ENCODE data around the gene RFLNA. TPM values are rescaled to one million over a fixed set of nuclear protein-coding genes. Genes with fewer than 3 reads are reported as not detected.

Gene RFLNA
- total RNA-seq, 2 donors from 2014 or later: 22.4 to 44.8 TPM

DNA sequence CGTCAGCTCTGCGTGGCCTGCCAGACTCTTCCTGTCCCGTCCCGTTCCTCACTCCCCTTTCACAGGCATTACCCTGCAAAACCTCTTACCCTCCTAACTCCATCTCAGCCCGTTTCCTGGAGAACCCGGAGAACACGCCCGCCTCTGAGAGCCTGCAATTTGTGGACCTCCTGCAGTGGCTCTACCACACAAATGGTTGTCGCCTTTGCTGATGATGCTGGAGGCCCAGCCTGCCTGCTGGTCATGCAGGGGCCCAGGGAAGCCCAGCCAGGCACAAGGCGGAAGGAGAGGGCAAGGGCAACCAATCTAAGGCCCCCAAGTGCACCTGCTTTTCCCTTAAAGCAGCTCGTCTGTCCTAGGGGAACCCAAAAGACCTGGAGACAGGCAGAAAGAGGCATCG, 22.5 kb downstream of the RFLNA start:
- intact Hi-C loops (cut with DNase I): no loop called here
- no peaks in the 10 kb centered on the region for H3K27me3 ChIP-seq

DNA sequence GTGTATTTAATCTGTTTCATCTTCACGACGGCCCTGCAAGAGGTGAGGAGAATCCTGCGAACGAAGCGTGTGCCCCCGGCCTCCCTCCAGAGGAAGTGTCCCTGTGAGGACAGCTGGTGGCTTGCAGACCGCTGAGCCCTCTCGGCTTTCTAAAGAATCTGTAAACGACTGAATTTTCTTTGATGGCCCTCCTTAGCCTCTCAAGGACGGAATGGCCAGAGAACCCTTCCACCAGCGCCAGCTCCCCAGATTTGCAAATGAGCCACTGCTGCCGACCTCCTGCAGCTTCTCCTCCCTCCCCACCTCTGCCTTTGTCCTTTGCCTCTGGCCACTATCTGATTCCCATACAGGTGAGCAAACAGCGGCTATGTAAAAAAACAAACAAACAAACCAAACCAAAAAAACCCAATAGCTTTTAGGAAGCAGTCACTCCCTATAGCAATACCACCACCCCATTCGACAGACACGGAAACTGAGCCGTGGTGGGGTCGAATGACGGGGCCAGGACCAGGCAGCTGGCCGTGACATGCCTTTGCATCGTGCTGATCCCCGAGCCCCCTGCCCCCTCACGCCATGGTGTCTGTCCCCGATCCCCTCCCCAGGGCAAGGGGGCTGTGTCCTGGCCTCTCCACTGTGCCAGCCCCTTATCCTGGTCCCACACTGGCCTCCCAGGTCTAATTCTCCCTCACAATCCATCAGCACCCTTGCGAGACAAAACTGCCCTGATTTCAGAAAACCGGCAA, 23.6 kb downstream of the RFLNA start:
- H3K27ac ChIP-seq: no peak overlapping the region
- TF ChIP-seq, protein P1, sequence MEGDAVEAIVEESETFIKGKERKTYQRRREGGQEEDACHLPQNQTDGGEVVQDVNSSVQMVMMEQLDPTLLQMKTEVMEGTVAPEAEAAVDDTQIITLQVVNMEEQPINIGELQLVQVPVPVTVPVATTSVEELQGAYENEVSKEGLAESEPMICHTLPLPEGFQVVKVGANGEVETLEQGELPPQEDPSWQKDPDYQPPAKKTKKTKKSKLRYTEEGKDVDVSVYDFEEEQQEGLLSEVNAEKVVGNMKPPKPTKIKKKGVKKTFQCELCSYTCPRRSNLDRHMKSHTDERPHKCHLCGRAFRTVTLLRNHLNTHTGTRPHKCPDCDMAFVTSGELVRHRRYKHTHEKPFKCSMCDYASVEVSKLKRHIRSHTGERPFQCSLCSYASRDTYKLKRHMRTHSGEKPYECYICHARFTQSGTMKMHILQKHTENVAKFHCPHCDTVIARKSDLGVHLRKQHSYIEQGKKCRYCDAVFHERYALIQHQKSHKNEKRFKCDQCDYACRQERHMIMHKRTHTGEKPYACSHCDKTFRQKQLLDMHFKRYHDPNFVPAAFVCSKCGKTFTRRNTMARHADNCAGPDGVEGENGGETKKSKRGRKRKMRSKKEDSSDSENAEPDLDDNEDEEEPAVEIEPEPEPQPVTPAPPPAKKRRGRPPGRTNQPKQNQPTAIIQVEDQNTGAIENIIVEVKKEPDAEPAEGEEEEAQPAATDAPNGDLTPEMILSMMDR (IDR thresholded peaks at IDR 0.05): no peak
- H3K27me3 ChIP-seq: no peaks in the 10 kb centered on the region
- no peaks in the 10 kb centered on the region for H3K9me3 ChIP-seq
- H3K9ac ChIP-seq (ENCODE audit: low read depth in 2 of 2, low read length in 2 of 2): no peak overlapping the region
- no peaks in the 10 kb centered on the region for H3K36me3 ChIP-seq
- no peaks in the 10 kb centered on the region for H3K4me1 ChIP-seq
- intact Hi-C loops (cut with DNase I): no loop called here
- no peak overlapping the region for H3K4me3 ChIP-seq
- no peak for DNase-seq

More for the DNA sequence above, 22.5 kb downstream of the RFLNA start:
- Histone ChIP-seq H3K9ac (ENCODE audit: low read depth in 2 of 2, low read length in 2 of 2) (no peak overlapping the region), H3K9me3 (no peaks in the 10 kb centered on the region), H3K4me1 (no peaks in the 10 kb centered on the region), H3K27ac (no peak overlapping the region), H3K36me3 (no peaks in the 10 kb centered on the region), H3K4me3 (no peak overlapping the region)
- TF ChIP-seq, protein P1 (IDR thresholded peaks at IDR 0.05): no peak
- no peak for DNase-seq

DNA sequence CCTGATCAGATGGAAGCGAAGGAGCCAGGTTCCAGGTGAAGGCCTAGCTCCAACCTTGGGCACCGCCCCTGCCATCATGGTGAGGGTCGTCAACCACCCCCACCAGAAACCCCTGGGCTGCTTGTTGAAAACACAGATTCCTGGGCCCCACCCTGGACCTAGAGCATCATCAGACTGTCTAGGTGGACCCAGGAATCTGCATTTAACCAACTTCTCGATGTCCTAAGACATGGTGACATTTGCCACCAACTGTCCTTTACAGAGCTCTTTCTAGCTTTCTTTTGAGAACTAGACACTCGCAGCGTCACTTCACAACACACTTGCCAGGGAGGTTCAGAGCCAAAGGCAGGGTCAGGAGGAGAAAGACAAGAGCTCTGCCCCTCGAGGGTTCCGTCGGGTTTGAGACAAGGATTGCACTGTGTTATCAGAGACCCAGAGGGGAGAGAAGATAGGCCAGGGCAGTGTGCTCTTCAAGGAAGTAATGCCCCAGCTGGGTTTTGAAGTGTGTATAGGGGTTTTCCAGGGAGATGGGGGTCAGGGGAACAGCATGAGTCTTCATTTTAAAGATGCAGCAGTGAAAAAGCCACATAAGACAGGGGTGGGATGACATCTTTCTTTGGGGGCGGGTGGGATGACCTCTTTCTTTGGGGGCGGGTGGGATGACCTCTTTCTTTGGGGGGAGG, 24.6 kb downstream of the RFLNA start:
- DNase-seq: no peak
- H3K4me1 ChIP-seq: no peaks in the 10 kb centered on the region
- no peaks in the 10 kb centered on the region for H3K27me3 ChIP-seq
- no peak overlapping the region for H3K9ac ChIP-seq (ENCODE audit: low read depth in 2 of 2, low read length in 2 of 2)
- H3K9me3 ChIP-seq: no peaks in the 10 kb centered on the region
- H3K27ac ChIP-seq: no peak overlapping the region
- peaks cover 9% of the 10 kb centered on the region for H3K36me3 ChIP-seq
- H3K4me3 ChIP-seq: no peak overlapping the region
- TF ChIP-seq, protein P1 (IDR thresholded peaks at IDR 0.05): no peak
- intact Hi-C loops (cut with DNase I): loop anchor here (5.0 kb wide), 2 partner anchors 267 to 282 kb away; no protein-coding TSS in a partner anchor

DNA sequence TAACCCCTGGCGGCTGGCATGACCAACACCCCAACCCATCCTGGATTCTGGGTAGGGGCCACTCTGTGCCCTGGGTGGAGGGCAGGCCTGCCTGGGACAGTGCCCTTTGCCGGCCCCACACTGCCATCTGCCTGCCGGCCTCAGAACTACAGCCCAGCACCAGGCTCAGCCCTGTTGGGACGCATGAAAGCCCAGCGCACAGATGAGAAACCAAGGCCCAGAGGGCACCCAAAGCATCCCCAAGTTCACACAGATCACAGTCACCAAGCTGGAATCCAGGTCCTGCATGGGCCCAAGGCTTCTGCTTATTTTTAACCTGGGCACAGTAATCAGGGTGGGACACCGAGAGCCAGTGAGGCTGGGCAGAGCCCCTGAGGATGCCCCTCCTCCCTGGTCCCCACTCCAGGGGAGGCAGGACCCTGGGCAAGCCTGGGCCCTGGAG, 26.2 kb downstream of the RFLNA start:
- TF ChIP-seq, protein P1 (IDR thresholded peaks at IDR 0.05): peak; percentile 97
- DNase-seq: peak; percentile 81
- Histone ChIP-seq H3K27me3 (no peaks in the 10 kb centered on the region), H3K4me3 (no peak overlapping the region), H3K9ac (ENCODE audit: low read depth in 2 of 2, low read length in 2 of 2) (no peak overlapping the region), H3K27ac (no peak overlapping the region), H3K4me1 (no peaks in the 10 kb centered on the region), H3K9me3 (no peaks in the 10 kb centered on the region), H3K36me3 (peaks cover 10% of the 10 kb centered on the region)
- intact Hi-C loops (cut with DNase I): loop anchor here (5.0 kb wide), 2 partner anchors 269 to 284 kb away; no protein-coding TSS in a partner anchor

DNA sequence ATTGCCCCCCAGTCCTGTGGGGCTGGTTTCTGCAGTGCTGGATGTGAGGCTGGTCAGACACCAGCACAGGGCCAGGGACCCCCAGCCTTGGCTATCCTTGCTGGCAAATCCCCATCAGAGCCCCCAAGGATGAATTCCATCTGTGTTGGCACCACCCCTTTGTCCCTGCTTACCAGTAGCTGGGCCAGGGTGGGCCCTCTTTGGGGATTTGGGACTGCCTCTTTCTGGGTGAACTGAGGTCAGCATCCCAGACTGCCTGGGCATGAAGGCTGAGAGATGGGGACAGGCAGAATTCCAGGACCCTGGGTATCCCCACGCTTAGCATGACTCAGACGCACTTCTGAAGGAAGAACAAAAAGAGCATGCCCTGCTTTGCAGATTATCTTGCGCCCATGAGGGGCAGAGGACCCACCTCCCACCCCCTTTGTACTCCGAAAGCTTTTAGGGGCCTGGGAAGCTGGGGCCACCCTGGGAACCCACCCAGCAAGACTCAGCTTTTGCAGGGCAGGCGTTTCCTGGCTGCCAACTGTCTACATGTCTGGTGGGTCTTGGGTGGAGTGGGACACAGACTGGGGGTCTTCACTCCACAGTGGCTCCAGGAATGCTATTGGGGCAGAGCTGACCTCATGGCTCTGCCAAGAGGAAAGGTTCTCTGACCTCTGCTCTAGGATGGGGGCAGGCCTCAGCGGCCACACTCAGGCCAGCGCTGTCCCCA, 26.8 kb downstream of the RFLNA start:
- intact Hi-C loops (cut with DNase I): loop anchor here (5.0 kb wide), 2 partner anchors 269 to 284 kb away; no protein-coding TSS in a partner anchor
- Histone ChIP-seq H3K9me3 (no peaks in the 10 kb centered on the region), H3K4me1 (no peaks in the 10 kb centered on the region), H3K27ac (no peak overlapping the region), H3K36me3 (peaks cover 10% of the 10 kb centered on the region), H3K4me3 (no peak overlapping the region), H3K9ac (ENCODE audit: low read depth in 2 of 2, low read length in 2 of 2) (no peak overlapping the region), H3K27me3 (no peaks in the 10 kb centered on the region)
- TF ChIP-seq, protein P1 (IDR thresholded peaks at IDR 0.05): no peak
- DNase-seq: no peak
